HG03045 (cell line): ENCODE measurements around the gene ZNF18.
"Not testable (repeated sequence)": the region's sequence is repeated elsewhere in the genome, so short reads cannot be mapped to it uniquely, and the experiment has no call there.

ENCODE experiments used
- ATAC-seq: cut with Tn5 transposase; IDR thresholded peaks from one replicate; pipeline ENCODE4 v1.9.1; 2021; ENCODE audit warnings: mild to moderate bottlenecking, moderate library complexity; ENCODE audit not compliant: unreplicated experiment

The ZNF18 gene

DNA sequence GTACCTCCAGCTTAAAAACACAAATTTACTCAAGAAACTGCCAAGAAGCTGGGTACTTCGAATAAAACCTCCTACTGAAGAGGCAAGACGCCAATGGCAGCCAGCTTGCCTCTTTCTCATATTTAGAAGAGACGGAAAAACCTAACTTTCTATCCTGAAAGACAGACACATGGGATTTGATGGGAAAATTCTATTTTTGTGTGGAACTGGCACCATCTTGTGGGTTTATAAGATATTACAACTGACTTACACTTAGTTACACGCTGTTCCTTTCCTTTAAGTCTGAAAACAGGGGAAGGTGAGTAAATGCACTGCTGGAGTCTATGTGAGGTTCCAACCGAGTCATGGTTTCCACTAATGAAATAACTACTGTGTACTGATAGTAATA is 10.3 kb downstream of the ZNF18 start:
- no peak for ATAC-seq

DNA sequence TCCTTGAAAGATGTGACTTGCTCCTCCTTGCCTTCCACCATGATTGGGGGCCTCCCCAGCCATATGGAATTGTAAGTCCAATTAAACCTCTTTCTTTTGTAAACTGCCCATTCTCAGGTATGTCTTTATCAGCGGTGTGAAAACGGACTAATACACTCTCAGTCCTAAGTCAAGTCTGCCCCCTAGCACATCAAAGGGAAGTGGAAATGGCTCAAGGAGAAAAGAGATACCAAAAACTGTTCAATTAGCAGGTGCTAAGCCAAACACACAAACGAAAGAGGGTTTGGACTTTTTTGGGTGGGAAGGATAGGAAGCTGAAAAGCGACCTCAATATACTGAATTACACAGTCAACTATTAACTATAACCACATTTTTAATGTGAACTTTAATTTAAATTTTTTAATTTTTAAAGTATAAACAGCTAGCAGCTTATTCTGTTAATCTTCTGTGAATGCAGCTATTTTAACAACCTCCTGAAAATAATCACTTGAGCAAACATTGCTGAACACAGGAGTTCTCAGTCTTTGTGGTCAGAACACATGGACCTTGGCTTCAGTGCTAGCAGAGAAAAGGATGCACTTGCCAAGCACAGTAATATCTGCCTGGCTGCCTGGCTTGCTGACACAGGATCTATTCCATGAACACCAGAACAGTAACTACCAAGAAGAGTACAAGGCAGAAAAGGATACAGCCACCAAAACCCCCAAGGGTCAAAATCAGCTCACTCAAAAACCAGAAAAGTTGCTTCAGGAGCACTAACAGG is 10.9 kb downstream of the ZNF18 start:
- no peak for ATAC-seq

DNA sequence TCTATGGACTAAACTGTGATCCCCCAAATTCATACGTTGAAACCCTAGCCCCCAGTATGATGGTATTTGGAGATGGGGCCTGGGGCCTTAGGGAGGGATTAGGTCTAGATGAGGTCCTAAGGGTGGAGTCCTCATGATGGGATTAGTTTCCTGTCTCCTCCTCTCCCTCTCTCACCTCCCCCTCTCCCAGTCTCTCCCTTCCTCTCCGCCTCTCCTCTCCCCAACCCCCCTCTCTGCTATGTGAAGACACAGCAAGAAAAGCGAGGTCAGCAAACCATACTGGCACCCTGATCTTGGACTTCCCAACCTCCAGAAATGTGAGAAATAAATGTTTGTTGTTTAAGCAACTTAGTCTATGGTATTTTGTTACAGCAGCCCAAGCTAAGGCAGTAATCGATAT is 15.4 kb downstream of the ZNF18 start:
- ATAC-seq = no peak

DNA sequence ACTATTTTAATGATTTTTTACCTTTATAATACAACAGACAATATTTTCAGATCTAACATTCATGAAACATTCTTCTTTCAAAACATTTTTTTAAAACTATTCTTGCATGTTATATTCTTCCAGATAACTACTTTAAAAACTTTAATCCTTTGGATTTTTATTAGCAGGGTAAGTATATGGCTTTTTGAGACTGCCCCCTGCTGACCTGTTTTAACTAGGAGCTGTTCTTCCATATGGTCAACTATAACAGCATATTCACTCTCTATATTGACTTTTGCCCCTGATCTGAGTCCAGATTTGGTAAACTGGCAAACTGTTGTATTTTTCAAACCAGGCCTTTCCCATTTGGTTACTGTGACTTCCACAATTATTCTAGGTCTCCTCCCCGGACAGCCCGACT is 16.5 kb downstream of the ZNF18 start:
- ATAC-seq = no peak

DNA sequence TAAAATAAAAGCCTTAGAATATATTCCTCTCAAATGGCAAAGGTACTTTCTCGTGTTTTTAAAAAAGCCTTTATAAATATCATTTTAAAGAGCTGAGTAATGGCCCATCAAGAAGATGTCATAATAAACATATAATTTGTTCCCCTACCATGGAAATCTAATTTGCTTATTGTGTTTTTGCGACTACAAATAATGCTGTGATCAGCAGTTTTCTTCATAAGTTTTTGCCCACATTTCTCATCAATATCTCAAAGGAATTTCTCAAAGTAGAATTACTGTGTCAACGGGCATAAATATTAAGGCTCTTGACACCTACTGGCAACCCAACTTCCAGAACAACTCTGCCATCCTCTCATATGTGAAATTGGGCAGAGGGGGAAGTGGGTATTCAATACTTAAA is 17.5 kb downstream of the ZNF18 start:
- ATAC-seq = no peak

DNA sequence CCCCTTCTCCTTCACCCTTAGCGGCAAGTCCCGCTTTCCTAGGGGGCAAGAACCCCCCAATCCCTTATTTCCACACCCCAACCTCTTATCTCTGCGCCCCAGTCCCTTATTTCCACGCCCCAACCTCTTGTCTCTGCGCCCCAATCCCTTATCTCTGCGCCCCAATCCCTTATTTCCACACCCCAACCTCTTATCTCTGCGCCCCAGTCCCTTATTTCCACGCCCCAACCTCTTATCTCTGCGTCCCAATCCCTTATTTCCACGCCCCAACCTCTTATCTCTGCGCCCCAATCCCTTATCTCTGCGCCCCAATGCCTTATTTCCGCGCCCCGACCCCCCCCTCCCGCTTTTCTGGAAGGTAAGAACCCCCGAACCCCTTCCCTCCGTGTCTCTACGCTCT is 24.5 kb downstream of the ZNF18 start:
- ATAC-seq = not testable (repeated sequence)

DNA sequence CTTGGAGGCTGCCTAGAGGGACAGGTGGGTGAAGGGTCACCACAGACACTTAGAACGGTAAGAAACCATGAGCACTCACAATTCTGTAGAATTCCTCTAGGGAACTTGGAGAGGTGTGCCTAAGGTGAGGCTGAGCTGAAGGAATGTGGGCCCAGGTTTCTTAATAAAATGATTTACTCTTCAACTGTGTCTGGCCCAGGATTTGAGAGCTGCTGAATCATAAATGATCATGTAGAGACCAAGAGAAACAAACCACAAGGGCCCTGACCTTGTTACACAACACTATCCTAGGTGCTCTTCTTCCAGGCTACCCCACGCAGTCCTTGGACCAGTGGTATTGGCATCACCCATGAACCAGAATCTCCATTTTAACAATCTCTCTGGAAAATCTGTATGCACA is 27.7 kb downstream of the ZNF18 start:
- no peak for ATAC-seq

DNA sequence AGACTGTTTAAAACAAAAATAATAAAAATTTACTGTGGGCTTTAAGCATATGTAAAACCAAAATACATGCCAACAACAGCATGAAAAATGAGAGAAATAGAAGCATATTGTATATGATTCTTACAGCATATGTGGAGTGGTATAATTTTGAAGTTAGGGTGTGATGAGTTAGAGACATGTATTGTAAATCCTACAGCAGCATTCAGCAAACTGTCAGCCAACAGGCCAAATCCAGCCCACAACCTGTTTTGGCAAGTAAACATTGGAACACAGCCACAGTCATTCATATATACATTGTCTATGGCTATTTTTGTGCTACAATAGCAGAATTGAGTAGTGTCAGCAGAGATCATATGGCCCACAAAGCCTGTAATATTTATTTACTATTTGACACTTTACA is 42.3 kb downstream of the ZNF18 start:
- no peak for ATAC-seq

DNA sequence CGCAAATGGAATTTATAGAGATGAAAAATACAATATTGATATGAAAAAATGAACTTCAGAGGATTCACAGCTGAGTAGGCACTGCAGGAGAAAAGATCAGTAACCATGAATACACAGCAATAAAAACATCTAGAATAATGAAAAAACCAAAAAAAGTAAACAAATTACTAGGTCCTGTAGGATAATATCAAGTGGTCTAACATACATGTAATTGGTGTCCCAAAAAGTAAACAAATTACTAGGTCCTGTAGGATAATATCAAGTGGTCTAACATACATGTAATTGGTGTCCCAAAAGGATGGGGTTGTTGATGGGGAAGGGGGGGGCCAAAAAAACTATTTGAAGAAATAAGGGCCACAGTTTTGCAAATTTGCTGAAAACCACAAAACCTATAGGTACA is 43.4 kb downstream of the ZNF18 start:
- ATAC-seq = no peak

DNA sequence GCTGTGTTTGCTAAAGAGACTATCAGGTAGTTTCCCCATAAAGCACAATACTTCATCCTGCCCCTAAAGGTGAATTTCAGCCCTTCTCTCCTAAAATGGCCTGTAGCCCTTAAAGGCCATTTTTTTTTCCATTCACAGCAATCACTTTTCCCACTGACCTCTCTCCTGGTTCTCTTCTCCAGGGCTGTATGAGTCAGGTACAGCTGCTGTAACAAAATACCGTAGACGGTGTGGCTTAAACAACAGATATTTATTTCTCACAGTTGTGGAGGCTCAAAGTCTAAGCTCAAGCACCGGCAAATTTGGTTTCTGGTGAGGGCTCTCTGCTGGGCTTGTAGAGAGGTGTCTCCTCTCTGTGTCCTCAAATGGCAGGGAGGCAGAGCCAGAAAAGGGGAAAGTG is 44.7 kb downstream of the ZNF18 start:
- ATAC-seq = no peak

DNA sequence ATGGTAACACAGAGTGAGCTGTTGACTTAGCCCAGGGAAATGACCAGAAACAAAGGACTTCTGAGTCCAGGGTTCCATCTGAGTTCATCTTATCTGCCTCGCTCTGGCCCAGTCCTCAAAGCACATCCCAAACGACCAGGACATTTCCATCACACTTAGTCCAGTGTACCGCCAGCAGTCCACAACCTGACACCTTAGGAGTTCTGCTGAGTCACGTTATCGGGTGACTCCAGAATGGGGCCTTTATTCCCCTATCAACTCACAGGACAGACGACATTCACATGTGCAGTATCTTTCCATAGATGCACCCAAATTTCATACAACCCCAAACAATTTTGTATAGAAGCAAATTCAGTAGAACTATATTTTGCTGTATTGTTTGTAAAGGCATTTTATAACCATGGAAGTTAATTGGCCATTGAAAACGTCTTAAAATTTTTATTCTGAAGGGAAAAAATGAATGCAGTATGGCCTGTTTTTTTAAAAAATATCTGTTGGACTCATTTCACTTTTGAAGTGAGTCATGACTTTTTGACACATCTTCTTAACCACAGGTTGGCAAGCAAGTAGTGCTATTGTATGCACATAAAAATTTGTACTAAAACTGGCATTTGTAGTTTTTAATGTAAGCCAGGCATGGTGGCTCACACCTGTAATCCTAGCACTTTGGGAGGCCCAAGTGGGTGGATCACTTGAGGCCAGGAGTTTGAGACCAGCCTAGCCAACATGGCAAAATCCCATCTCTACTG is 46.3 kb downstream of the ZNF18 start:
- no peak for ATAC-seq

DNA sequence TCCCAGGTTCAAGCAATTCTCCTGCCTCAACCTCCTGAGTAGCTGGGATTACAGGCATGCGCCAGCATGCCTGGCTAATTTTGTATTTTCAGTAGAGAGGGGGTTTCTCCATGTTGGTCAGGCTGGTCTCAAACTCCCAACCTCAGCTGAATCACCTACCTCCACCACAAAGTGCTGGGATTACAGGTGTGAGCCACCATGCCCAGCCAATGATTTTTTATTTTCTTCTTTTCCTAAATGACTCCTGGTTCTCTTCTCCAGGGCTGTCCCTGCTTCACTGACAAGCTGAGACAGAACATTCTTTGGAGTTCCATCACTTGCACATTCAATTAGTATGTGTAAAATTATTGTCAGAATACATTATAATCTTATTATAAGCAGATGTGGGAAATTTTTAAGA is 47.7 kb downstream of the ZNF18 start:
- not testable (repeated sequence) for ATAC-seq

DNA sequence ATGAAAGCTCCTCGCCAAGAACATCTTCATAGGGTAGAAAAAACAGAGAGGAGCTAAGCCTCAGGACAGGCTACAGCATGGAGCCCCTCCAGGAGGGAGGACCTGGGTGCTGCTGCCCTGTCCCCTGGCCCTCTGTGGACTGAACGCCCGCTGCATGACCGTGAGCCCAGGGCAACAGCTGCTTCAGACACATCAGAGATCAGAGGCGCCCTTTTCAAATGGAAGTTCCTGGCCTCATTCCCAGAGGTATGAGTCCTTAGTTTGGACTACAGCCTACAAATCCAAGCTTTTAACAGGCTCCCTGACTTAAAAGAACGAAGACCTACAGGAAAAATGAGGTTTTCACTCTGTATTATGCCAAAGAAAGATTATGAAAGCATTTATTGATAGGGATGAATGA is 48.5 kb downstream of the ZNF18 start:
- ATAC-seq = no peak

DNA sequence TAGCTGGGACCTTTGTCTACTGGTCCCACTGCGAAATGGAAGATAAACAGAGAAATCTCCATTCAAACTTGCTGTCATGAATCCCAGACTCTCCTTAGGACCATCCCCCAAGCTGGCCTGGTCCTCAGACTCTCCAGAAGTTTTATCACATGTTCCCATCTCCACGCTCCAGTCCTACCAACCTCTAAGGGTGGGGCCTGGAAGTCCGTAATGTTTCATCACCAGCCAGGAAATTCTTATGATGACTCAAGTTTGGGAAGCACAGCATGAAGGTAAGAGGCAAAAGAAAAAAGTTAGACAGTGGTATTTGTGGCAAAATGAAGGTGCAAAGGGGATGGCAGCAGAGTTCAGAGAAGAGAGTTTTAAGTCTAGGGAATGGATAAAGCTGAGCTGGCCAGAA is 52.7 kb downstream of the ZNF18 start:
- ATAC-seq = no peak

DNA sequence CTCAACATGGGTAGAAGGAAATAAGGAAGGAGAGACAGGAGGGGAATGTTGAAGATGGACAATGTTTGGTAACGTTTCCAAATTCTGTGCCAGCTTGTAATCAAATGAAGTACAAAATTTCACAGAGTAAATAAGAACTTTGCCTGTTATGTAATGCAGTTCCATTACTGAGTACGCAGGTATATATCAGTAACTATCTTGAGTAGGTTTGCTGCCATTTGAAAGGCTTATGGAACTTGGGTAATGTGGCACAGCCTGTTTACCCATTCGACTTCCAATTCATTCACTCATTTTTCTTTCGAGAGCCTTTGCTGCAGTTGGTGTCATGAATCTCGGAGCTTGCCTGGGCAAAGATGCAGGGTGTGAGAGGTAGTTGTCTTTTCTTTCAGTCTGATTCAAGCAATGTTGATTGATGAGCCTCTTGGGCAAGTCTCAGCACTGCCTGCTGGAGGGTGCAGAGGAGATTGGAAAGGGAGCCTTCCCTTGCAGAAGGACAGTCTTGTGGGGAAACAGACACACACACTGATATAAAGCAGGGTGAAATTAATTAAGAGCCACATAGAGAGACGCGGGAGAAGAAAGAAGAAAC is 53.4 kb downstream of the ZNF18 start:
- no peak for ATAC-seq

DNA sequence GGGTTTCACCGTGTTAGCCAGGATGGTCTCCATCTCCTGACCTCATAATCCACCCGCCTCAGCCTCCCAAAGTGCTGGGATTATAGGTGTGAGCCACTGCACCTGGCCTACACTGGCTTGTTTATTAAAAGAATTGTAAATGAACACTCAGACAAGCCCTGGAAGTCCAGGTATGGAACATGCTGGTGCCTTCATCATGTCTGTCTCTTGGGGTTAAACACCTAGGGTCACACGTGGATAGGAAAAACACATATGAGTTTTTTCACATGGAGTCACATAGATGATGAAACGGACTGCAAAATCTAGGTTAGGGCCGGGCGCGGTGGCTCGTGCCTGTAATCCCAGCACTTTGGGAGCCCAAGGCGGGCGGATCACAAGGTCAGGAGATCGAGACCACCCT is 54.2 kb downstream of the ZNF18 start:
- not testable (repeated sequence) for ATAC-seq

DNA sequence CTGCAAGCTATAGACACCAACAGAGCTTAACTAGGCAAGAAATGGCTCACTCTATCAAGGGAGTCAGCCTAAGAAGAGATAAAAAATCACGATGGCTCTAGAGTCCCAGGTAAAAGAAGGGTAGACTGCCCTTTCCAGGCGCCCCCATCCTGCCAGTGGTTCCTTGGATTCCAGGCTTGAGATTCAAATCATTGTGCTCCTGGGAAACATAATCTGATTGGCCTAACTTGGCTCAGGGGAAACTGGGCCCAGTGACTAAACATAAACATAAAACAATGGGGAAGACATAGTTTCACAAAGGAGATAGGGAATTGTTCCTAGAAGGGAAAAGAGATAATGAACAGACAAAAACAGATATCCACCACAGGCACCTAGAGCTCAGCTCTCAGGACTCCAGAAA is 56.4 kb downstream of the ZNF18 start:
- ATAC-seq = no peak

DNA sequence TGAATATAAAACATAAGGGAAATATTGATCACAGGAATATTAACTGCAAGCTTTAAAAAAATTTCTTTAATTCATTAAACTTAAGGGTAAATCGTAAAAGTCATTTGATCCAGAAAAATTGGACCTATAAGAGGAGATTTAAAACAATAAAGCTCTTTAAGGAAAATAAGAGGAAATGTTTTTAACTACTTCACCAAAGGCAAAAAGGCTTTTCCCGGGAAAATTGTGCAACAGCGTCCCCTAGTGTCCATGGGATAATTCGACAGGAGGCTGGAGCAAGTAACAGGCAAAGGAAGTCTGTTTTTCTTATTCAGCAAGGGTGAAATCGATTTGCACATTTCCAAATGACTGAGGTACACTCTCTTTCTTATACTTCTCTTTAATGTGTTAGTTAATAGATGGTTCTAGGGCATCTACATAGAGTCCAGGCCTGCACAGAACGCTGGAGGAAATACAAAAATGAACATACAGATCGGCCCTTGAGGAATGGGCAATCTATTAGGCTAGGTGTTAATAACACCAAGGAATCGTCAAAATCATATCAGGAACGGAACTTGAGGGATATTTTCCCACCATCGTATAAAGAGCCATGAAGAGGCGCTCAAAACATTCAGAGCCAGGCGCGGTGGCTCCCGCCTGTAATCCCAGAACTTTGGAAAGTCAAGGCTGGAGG is 61.4 kb downstream of the ZNF18 start:
- no peak for ATAC-seq

DNA sequence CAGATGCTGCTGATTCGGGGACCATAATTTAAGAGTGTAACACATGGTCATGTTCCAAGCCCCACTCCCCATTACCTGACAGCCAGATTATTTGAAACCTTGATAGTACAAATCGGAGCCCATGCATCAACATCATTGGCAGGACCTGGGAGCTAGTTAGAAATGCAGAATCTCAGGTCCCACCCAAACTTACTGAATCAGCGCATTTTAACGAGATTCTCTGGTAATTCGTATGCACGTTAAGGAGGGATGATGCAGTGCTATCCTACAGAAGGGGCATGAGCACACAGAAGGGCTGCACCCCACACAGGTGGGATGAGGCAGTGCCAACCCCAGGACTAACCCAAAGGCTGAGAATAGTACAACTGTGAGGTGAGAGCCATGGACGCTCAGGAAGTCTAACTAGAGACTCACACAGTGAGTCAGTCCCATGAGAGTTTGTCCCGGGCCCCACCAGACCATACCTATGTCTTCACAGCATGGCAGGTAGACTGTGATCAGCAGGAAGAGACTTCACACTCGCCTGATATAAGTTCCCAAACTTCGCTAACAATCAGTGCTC is 64.9 kb downstream of the ZNF18 start:
- no peak for ATAC-seq

DNA sequence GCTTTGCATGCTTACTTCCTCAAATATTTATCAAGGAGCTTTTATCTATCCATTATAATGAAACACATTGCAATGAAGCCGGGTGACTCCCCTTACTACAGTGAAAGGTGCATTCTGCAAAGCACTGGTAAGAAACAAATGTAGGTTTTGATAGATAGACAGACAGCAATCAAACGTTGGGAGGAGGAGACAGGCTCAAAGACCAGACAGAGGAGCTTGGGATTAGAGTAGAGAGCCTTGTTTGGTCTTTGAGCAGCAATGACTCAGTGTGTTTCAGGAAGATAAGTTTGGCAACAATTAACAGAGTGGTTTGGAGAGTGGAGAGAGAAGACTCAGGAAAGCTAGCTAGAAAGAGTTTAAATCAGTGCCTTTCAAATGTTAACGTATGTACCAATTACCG is 68.8 kb downstream of the ZNF18 start:
- no peak for ATAC-seq
